Smooth muscle cell (in vitro differentiated cells): ENCODE results near the gene TRIM65. TPM values are rescaled to one million over a fixed set of nuclear protein-coding genes. Genes with fewer than 3 reads are reported as not detected.

Experiments used
- DNase-seq: peaks from one replicate; lab custom pipeline; 2025; ENCODE audit not compliant: unreplicated experiment; lab: John Stamatoyannopoulos, UW
- H2AFZ ChIP-seq: fragments of 200-600 bp; sonication (generic); 2 replicates; pipeline ENCODE4 v1.6.0; 2016; ENCODE audit warnings: antibody characterized with exemption, low read depth, mild to moderate bottlenecking
- H3F3A ChIP-seq: fragments of 200-600 bp; sonication (generic); 2 replicates; pipeline ENCODE4 v1.6.0; 2017; ENCODE audit warnings: antibody characterized with exemption, low read depth
- H3K27ac ChIP-seq: fragments of 200-600 bp; sonication (generic); 2 replicates; pipeline ENCODE4 v1.5.1; 2016; ENCODE audit warnings: low read depth, mild to moderate bottlenecking
- H3K27me3 ChIP-seq: fragments of 200-600 bp; sonication (generic); 2 replicates; pipeline ENCODE4 v1.6.1; 2016; ENCODE audit warnings: low read depth, mild to moderate bottlenecking
- H3K36me3 ChIP-seq: fragments of 200-600 bp; sonication (generic); 2 replicates; pipeline ENCODE4 v1.5.1; 2016; ENCODE audit warnings: low read depth
- H3K4me1 ChIP-seq: fragments of 200-600 bp; sonication (generic); 2 replicates; pipeline ENCODE4 v1.5.1; 2016; ENCODE audit warnings: low read depth
- H3K4me2 ChIP-seq: fragments of 200-600 bp; sonication (generic); 2 replicates; pipeline ENCODE4 v1.6.0; 2016; ENCODE audit warnings: mild to moderate bottlenecking
- H3K4me3 ChIP-seq: fragments of 200-600 bp; sonication (generic); 2 replicates; pipeline ENCODE4 v1.5.1; 2016; ENCODE audit warnings: mild to moderate bottlenecking
- H3K79me2 ChIP-seq: fragments of 200-600 bp; sonication (generic); 2 replicates; pipeline ENCODE4 v1.6.0; 2016; ENCODE audit warnings: low read depth, mild to moderate bottlenecking
- H3K9ac ChIP-seq: fragments of 200-600 bp; sonication (generic); 2 replicates; pipeline ENCODE4 v1.6.0; 2016; ENCODE audit warnings: low read depth
- H3K9me3 ChIP-seq: fragments of 200-600 bp; sonication (generic); replicated peaks from 2 replicates; pipeline ENCODE4 v1.5.1; 2016; ENCODE audit warnings: low read depth
- H4K20me1 ChIP-seq: fragments of 200-600 bp; sonication (generic); 2 replicates; pipeline ENCODE4 v1.6.0; 2016; ENCODE audit warnings: low read depth
- WGBS: methylation state at CpG from one replicate; pipeline ENCODE4 v1.1.7; 2016; ENCODE audit warnings: low lambda C conversion rate; 5-methylcytosine and 5-hydroxymethylcytosine counted together
- polyA plus RNA-seq: library from polyadenylated mRNA; unstranded; fragments of >200 nt; fragmentation: Nextera tagmentation; extraction: Ambion mirVana; gene quantifications from 2 replicates; pipeline ENCODE4 v1.2.1, GENCODE V29; 2016
- total RNA-seq: library from RNA; depleted of rRNA; stranded (reverse); fragments of >200 nt; gene quantifications from 2 replicates; pipeline ENCODE4 v1.2.3, GENCODE V29; 2014
- TF ChIP-seq, protein P1 (sequence below): fragments of 200-600 bp; sonication (generic); IDR thresholded peaks from 2 replicates; pipeline ENCODE4 v1.5.1; 2017; ENCODE audit warnings: borderline replicate concordance, mild to moderate bottlenecking, antibody characterized with exemption; ENCODE audit not compliant: insufficient read depth, poor library complexity, severe bottlenecking

TRIM65 gene
- total and polyA plus RNA-seq, 2 experiments from 2014 or later = 13.3 to 17.4 TPM

- peaks cover 4% of the 10 kb centered on the region for H3F3A ChIP-seq
- no peak for DNase-seq
- no peak overlapping the region for H3K27ac ChIP-seq
- no peak overlapping the region for H2AFZ ChIP-seq
- H3K79me2 ChIP-seq = peaks cover 7% of the 10 kb centered on the region
- TF ChIP-seq, protein P1, sequence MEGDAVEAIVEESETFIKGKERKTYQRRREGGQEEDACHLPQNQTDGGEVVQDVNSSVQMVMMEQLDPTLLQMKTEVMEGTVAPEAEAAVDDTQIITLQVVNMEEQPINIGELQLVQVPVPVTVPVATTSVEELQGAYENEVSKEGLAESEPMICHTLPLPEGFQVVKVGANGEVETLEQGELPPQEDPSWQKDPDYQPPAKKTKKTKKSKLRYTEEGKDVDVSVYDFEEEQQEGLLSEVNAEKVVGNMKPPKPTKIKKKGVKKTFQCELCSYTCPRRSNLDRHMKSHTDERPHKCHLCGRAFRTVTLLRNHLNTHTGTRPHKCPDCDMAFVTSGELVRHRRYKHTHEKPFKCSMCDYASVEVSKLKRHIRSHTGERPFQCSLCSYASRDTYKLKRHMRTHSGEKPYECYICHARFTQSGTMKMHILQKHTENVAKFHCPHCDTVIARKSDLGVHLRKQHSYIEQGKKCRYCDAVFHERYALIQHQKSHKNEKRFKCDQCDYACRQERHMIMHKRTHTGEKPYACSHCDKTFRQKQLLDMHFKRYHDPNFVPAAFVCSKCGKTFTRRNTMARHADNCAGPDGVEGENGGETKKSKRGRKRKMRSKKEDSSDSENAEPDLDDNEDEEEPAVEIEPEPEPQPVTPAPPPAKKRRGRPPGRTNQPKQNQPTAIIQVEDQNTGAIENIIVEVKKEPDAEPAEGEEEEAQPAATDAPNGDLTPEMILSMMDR = no peak
- no peaks in the 10 kb centered on the region for H3K36me3 ChIP-seq
- H3K4me3 ChIP-seq = no peak overlapping the region
- WGBS = 85% methylated on average over 10 of the region's 10 CpGs
- no peaks in the 10 kb centered on the region for H4K20me1 ChIP-seq
- peaks cover 16% of the 10 kb centered on the region for H3K4me1 ChIP-seq
- H3K27me3 ChIP-seq = no peaks in the 10 kb centered on the region
- H3K9ac ChIP-seq = no peak overlapping the region
- no peak overlapping the region for H3K4me2 ChIP-seq
- H3K9me3 ChIP-seq = no peaks in the 10 kb centered on the region
Observed at GRCh38 chr17:75906143-75906884, 9.6 kb upstream of the TRIM65 start.

DNA sequence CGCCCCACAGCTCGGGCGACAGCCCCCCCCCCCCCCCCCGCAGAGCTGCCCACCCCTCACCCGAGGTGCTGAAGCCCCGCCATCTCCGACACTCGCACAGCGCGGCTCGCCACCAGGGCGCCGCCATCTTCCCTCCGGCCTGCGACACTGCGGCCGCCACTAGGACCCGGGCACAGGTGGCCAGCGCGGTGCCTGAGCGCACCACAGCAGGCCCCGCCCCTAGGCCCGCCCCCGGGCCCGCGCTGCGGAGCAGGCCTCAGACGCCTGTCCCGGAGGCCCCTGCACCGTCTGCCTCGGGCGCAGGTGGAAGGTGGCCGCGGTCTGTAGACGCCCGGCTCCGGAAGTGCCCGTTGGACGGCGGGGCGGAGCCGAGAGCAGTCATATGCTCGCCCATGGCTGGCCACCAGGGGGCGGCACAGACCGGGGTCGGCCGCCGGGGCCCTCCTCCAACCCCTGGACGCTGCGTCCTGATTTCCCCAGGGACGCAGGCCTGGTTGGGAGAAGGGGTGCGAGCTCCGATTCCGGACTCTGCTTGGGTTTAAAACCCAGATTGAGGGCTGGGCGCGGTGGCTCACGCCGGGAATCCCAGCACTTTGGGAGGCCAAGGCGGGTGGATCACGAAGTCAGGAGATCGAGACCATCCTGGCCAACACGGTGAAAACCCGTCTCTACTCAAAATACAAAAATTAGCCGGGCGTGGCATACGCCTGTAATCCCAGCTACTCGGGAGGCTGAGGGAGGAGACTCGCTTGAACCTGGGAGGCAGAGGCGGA lies 8.2 kb upstream of the TRIM65 start, which contains the start of gene MRPL38:
Gene MRPL38 (minus strand): TSS at position 136 of the 773 bp plus-strand sequence. CDS start 9 bp downstream, at position 127.
- H3K4me2 ChIP-seq = peak within 1 kb of the TSS; percentile 96
- peak within 1 kb of the TSS; percentile 94 for H3K4me3 ChIP-seq
- H3K9me3 ChIP-seq = no peaks in the 10 kb centered on the region
- DNase-seq = peak; percentile 79
- peak within 1 kb of the TSS; percentile 86 for H3K9ac ChIP-seq
- peak within 1 kb of the TSS; percentile 27 for H3K27ac ChIP-seq
- WGBS = 6% methylated on average over 60 of the region's 69 CpGs
- H3K27me3 ChIP-seq = no peaks in the 10 kb centered on the region
- TF ChIP-seq, protein P1 = peak; percentile 100
- H2AFZ ChIP-seq = peak within 1 kb of the TSS; percentile 88
- no peaks in the 10 kb centered on the region for H4K20me1 ChIP-seq
- H3K36me3 ChIP-seq = no peaks in the 10 kb centered on the region
- H3F3A ChIP-seq = peaks cover 4% of the 10 kb centered on the region
- H3K79me2 ChIP-seq = peaks cover 7% of the 10 kb centered on the region
- H3K4me1 ChIP-seq = peaks cover 9% of the 10 kb centered on the region

GRCh38 chr17:75902406-75902805 lies 5.7 kb upstream of the TRIM65 start:
- Histone ChIP-seq H4K20me1 (no peaks in the 10 kb centered on the region), H3K27ac (no peak overlapping the region), H3K79me2 (peaks cover 7% of the 10 kb centered on the region), H3K4me3 (no peak overlapping the region), H3K4me2 (no peak overlapping the region), H3F3A (peaks cover 14% of the 10 kb centered on the region), H3K9ac (no peak overlapping the region), H2AFZ (no peak overlapping the region), H3K27me3 (no peaks in the 10 kb centered on the region), H3K9me3 (no peaks in the 10 kb centered on the region), H3K4me1 (peaks cover 9% of the 10 kb centered on the region), H3K36me3 (no peaks in the 10 kb centered on the region)
- WGBS = 96% methylated on average over 6 of the region's 6 CpGs
- DNase-seq = no peak
- TF ChIP-seq, protein P1 = no peak
